Transverse colon (tissue), 4 donors: ENCODE measurements around the gene JAKMIP3. TPM values are rescaled to one million over a fixed set of nuclear protein-coding genes. Genes with fewer than 3 reads are reported as not detected.

Experiments used
- DNase-seq: peaks from one replicate; pipeline ENCODE4 v3.0.0-alpha.2; 2019
- H3K27ac ChIP-seq, 4 donors: fragments of 200-600 bp; sonication (generic); 2 replicates each; pipeline ENCODE4 v1.5.1; 2016 to 2018; ENCODE audit warnings: inconsistent platforms in 4 of 4
- H3K27me3 ChIP-seq: fragments of 200-600 bp; sonication (generic); 2 replicates; pipeline ENCODE4 v1.5.1; 2017; ENCODE audit warnings: inconsistent platforms
- H3K36me3 ChIP-seq, 4 donors: fragments of 200-600 bp; sonication (generic); 2 replicates each; pipeline ENCODE4 v1.5.1; 2017 to 2019; ENCODE audit warnings: inconsistent platforms in 4 of 4
- H3K4me1 ChIP-seq, 4 donors: fragments of 200-600 bp; sonication (generic); 2 replicates each; pipeline ENCODE4 v1.5.1; 2017 to 2020; ENCODE audit warnings: inconsistent platforms in 4 of 4
- H3K4me3 ChIP-seq, 4 donors: fragments of 200-600 bp; sonication (generic); 1 replicate in 1 of 4; 2 replicates in 3 of 4; pipeline versions ENCODE4 v1.5.1 to v1.6.1; 2017 to 2019; ENCODE audit warnings: inconsistent platforms in 4 of 4
- H3K9me3 ChIP-seq, 2 donors: fragments of 200-600 bp; sonication (generic); 2 replicates each; pipeline ENCODE4 v1.5.1; 2017 to 2019; ENCODE audit warnings: inconsistent platforms in 2 of 2
- EP300 ChIP-seq: sonication (generic); formaldehyde crosslinking; IDR thresholded peaks from one replicate; pipeline ENCODE4 v1.6.1; 2017; ENCODE audit warnings: antibody characterized with exemption, low read depth
- POLR2A ChIP-seq: fragments of 450-650 bp; IDR thresholded peaks from one replicate; pipeline ENCODE4 v1.6.1; 2016; ENCODE audit warnings: antibody characterized with exemption, mild to moderate bottlenecking, moderate library complexity
- POLR2AphosphoS5 ChIP-seq, 3 donors: sonication (generic); formaldehyde crosslinking; IDR thresholded peaks; one replicate each; pipeline ENCODE4 v1.6.1; 2016; ENCODE audit warnings: antibody characterized with exemption in 3 of 3
- WGBS, 2 donors: methylation state at CpG; one replicate each; pipeline ENCODE4 v1.1.5; 2018; ENCODE audit warnings: low coverage in 1 of 2; 5-methylcytosine and 5-hydroxymethylcytosine counted together
- in situ Hi-C, 4 donors: fragments of 200-750 bp; cut with MboI; loops; one replicate each; pipeline versions ENCODE4 v1.15.0 to v1.15.1; 2017; ENCODE audit warnings: low sequenced_read_pairs in 3 of 4, low pct_ligation_motif_present in 1 of 4, low pct_unique_long_range_greater_than_20kb in 1 of 4
- intact Hi-C: fragments of 100-400 bp; cut with DNase I; formaldehyde crosslinking; loops from one replicate; pipeline ENCODE4 v1.15.1; 2023; ENCODE audit warnings: low total_unique reads
- total RNA-seq, 4 donors: library from RNA; depleted of rRNA; stranded (reverse); fragments of >200 nt; gene quantifications; one replicate each; pipeline ENCODE4 v1.1.0, GENCODE V29; 2016
- TF ChIP-seq, protein P1 (sequence below), 5 experiments: fragments of 200-600 bp in 3 of 5; fragments of 450-650 bp in 2 of 5; sonication (generic) in 3 of 5; IDR thresholded peaks; 1 replicate in 2 of 5; 2 replicates in 3 of 5; pipeline ENCODE4 v1.5.1; 2016 to 2017; ENCODE audit warnings: antibody characterized with exemption in 5 of 5, inconsistent platforms in 3 of 5, mild to moderate bottlenecking in 2 of 5, moderate library complexity in 1 of 5

The JAKMIP3 gene
- total RNA-seq, 4 donors from 2014 or later = 0.14 to 1.1 (median 0.28) TPM

DNA sequence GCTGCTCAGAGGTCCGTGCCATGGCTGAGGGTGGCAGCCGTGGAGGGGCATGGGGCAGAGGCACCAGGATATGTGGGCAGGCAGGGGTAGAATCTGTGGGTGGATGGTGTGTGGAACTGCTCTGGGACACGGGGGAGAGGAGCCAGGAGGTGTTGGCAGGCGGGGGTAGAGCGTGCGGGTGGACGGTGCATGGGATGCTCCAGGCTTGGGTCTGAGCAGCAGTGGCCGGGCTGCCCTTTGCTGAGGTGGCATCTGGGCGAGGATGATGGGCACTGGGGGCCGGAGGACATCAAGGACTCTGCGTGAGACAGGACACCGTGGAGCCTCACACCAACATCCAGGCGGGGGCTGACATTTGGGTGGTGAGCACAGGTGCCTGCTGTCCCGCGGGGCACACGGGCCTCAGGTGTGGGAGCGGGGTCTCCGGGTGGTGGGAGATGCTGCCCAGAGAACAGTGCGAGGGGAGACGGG lies 46.2 kb downstream of the JAKMIP3 start:
- in situ Hi-C loops = no loop called here
- H3K9me3 ChIP-seq = no peaks in the 10 kb centered on the region
- H3K27ac ChIP-seq = no peak overlapping the region
- no peak for TF ChIP-seq POLR2AphosphoS5 (IDR thresholded peaks at IDR 0.05)
- TF ChIP-seq EP300 = no peak
- TF ChIP-seq, protein P1, sequence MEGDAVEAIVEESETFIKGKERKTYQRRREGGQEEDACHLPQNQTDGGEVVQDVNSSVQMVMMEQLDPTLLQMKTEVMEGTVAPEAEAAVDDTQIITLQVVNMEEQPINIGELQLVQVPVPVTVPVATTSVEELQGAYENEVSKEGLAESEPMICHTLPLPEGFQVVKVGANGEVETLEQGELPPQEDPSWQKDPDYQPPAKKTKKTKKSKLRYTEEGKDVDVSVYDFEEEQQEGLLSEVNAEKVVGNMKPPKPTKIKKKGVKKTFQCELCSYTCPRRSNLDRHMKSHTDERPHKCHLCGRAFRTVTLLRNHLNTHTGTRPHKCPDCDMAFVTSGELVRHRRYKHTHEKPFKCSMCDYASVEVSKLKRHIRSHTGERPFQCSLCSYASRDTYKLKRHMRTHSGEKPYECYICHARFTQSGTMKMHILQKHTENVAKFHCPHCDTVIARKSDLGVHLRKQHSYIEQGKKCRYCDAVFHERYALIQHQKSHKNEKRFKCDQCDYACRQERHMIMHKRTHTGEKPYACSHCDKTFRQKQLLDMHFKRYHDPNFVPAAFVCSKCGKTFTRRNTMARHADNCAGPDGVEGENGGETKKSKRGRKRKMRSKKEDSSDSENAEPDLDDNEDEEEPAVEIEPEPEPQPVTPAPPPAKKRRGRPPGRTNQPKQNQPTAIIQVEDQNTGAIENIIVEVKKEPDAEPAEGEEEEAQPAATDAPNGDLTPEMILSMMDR (IDR thresholded peaks at IDR 0.05) = no peak
- TF ChIP-seq POLR2A = no peak
- WGBS, 2 donors = 65 to 83% methylated on average over 2 to 20 of the region's 20 CpGs
- no peaks in the 10 kb centered on the region for H3K4me1 ChIP-seq
- intact Hi-C loops = no loop called here
- DNase-seq = no peak
- H3K4me3 ChIP-seq = no peak overlapping the region
- H3K27me3 ChIP-seq = no peaks in the 10 kb centered on the region
- H3K36me3 ChIP-seq = no peaks in the 10 kb centered on the region

DNA sequence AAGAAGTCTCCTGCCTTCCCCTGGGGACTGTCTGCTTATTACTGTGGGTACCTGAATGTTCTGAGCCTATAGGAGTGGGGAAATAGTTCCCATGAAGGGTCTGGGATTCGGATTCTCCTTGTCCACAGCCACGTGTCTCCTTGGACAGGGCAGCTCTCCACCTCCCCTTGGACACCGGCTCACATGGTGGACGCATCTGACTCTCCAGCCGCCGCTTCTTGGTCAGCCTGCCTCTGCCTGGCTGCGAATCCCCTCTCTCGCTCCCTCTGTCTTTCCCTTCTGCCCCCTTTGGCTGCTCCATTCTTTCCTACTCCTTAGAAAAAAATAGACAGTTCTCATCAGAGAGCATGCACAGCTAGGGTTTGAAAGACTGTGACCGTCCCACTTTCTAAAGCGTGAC lies 46.9 kb downstream of the JAKMIP3 start:
- no peaks in the 10 kb centered on the region for H3K36me3 ChIP-seq
- no peak overlapping the region for H3K4me3 ChIP-seq
- in situ Hi-C loops (no loop called here), intact Hi-C loops (no loop called here)
- 82 to 84% methylated on average over 4 to 10 of the region's 10 CpGs for WGBS, 2 donors
- no peaks in the 10 kb centered on the region for H3K4me1 ChIP-seq
- no peaks in the 10 kb centered on the region for H3K9me3 ChIP-seq
- no peaks in the 10 kb centered on the region for H3K27me3 ChIP-seq
- TF ChIP-seq POLR2AphosphoS5 (IDR thresholded peaks at IDR 0.05) (no peak), EP300 (no peak), POLR2A (no peak)
- TF ChIP-seq, protein P1 (IDR thresholded peaks at IDR 0.05) = no peak
- no peak for DNase-seq
- H3K27ac ChIP-seq = no peak overlapping the region

DNA sequence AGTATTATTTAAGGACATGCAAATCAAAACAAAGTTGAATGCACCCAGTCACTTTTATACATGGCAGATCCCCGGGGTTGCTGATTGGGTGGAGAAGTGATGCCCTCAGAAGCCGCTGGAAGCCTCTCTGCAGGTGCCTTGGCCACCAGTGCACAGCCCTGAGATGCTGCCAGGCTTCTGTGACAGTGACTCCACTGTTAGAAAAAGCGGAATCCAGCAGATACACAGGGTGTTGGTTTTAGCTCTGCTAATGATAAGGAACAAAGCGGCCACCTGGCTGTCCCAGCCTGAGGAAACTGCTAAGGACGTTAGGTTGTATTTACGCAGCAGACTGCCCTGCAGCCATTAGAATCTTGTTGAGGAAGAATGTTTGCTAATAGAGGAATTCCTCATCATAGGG lies 47.5 kb downstream of the JAKMIP3 start:
- no peaks in the 10 kb centered on the region for H3K9me3 ChIP-seq
- intact Hi-C loops (no loop called here), in situ Hi-C loops (no loop called here)
- H3K27ac ChIP-seq = no peak overlapping the region
- TF ChIP-seq POLR2A (no peak), EP300 (no peak), POLR2AphosphoS5 (IDR thresholded peaks at IDR 0.05) (no peak)
- TF ChIP-seq, protein P1 (IDR thresholded peaks at IDR 0.05) = no peak
- H3K4me1 ChIP-seq = no peaks in the 10 kb centered on the region
- DNase-seq = no peak
- 45% methylated on average over 6 of the region's 6 CpGs; no CpG with 5 or more reads in 1 of the 2 donors for WGBS, 2 donors
- H3K27me3 ChIP-seq = no peaks in the 10 kb centered on the region
- H3K36me3 ChIP-seq = no peaks in the 10 kb centered on the region
- H3K4me3 ChIP-seq = no peak overlapping the region

DNA sequence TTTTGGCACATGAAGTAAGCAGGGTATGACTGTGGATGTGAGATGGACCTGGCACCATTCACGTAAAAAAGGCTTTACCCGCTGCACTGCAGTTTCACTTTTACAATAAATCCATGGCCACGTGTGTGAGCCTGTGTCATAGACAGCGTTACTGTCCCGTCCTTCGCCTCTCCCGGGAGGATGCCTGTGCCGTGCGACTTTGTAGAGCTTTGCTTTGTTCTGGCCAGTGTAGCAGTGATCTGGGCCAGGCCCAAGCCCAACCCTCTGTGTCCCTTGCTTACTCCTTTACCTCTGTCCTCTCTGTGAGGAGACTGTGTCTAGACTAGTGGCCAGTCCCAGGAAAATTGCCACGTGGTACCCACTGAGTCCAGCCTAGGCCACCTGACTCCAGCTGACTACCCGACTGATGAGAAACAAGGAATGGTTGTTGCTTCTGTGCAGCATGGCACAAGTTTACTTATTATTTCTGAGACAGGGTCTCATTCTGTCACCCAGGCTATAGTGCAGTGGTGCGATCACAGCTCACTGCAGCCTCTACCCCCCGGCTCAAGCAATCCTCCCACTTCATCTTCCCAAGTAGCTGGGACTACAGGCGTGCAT lies 48.1 kb downstream of the JAKMIP3 start:
- TF ChIP-seq POLR2AphosphoS5 (IDR thresholded peaks at IDR 0.05) = no peak
- TF ChIP-seq, protein P1 (IDR thresholded peaks at IDR 0.05) = no peak
- no peak for TF ChIP-seq POLR2A
- no peak for TF ChIP-seq EP300
- H3K27me3 ChIP-seq = no peaks in the 10 kb centered on the region
- H3K9me3 ChIP-seq = no peaks in the 10 kb centered on the region
- H3K36me3 ChIP-seq = no peaks in the 10 kb centered on the region
- in situ Hi-C loops = no loop called here
- DNase-seq = no peak
- 73 to 80% methylated on average over 3 to 14 of the region's 14 CpGs for WGBS, 2 donors
- intact Hi-C loops = no loop called here
- no peak overlapping the region for H3K4me3 ChIP-seq
- H3K27ac ChIP-seq = no peak overlapping the region
- H3K4me1 ChIP-seq = no peaks in the 10 kb centered on the region
